T-helper 1 cell treated with Interleukin-12 subunit alpha and Interleukin-12 subunit beta and Interleukin-4 antibody, amounts not matched to agents 30 ng/mL and 1 ng/mL, for 36 hours (primary cell): ENCODE data around the gene CHCHD3. TPM values are rescaled to one million over a fixed set of nuclear protein-coding genes. Genes with fewer than 3 reads are reported as not detected.

Experiments
- intact Hi-C: fragments of 100-400 bp; cut with micrococcal nuclease; formaldehyde crosslinking; loops from one replicate; pipeline ENCODE4 v1.15.1; 2024
- total RNA-seq: library from RNA; stranded (reverse); gene quantifications from 2 replicates; pipeline ENCODE4 v1.2.3, GENCODE V29; 2022

CHCHD3 gene
- total RNA-seq, 1 donor from 2014 or later: 52.8 TPM

- intact Hi-C loops: no loop called here
Observed at GRCh38 chr7:133079296-133079695, 2.6 kb downstream of the CHCHD3 start.

- intact Hi-C loops: no loop called here
Observed at GRCh38 chr7:133077394-133077793, 4.5 kb downstream of the CHCHD3 start.

GRCh38 chr7:133076142-133076541 lies 5.7 kb downstream of the CHCHD3 start:
- intact Hi-C loops: no loop called here

- intact Hi-C loops: no loop called here
Observed at GRCh38 chr7:133071506-133071905, 10.4 kb downstream of the CHCHD3 start.

- intact Hi-C loops: no loop called here
Observed at GRCh38 chr7:133070562-133070961, 11.3 kb downstream of the CHCHD3 start.

GRCh38 chr7:133065301-133065700 lies 16.6 kb downstream of the CHCHD3 start:
- intact Hi-C loops: no loop called here

- intact Hi-C loops: no loop called here
Observed at GRCh38 chr7:133064082-133064820, 17.6 kb downstream of the CHCHD3 start.

- intact Hi-C loops: no loop called here
Observed at GRCh38 chr7:133061792-133062191, 20.1 kb downstream of the CHCHD3 start.

- intact Hi-C loops: no loop called here
Observed at GRCh38 chr7:133061357-133061756, 20.5 kb downstream of the CHCHD3 start.

GRCh38 chr7:133060004-133060403 lies 21.9 kb downstream of the CHCHD3 start:
- intact Hi-C loops: no loop called here

- intact Hi-C loops: no loop called here
Observed at GRCh38 chr7:133059263-133059662, 22.6 kb downstream of the CHCHD3 start.

- intact Hi-C loops: no loop called here
Observed at GRCh38 chr7:133056370-133057238, 25.3 kb downstream of the CHCHD3 start.

GRCh38 chr7:133054162-133054840 lies 27.6 kb downstream of the CHCHD3 start:
- intact Hi-C loops: no loop called here

- intact Hi-C loops: no loop called here
Observed at GRCh38 chr7:133053321-133053891, 28.5 kb downstream of the CHCHD3 start.

GRCh38 chr7:133052826-133053225 lies 29.1 kb downstream of the CHCHD3 start:
- intact Hi-C loops: no loop called here

GRCh38 chr7:133052401-133052756 lies 29.5 kb downstream of the CHCHD3 start:
- intact Hi-C loops: no loop called here

- intact Hi-C loops: no loop called here
Observed at GRCh38 chr7:133051719-133052400, 30.0 kb downstream of the CHCHD3 start.

GRCh38 chr7:133051066-133051465 lies 30.8 kb downstream of the CHCHD3 start:
- intact Hi-C loops: no loop called here

- intact Hi-C loops: no loop called here
Observed at GRCh38 chr7:133050200-133050995, 31.5 kb downstream of the CHCHD3 start.

GRCh38 chr7:133048589-133048988 lies 33.3 kb downstream of the CHCHD3 start:
- intact Hi-C loops: no loop called here
